HUES64 (cell line): ENCODE measurements around the gene VCX2. TPM values are rescaled to one million over a fixed set of nuclear protein-coding genes. Genes with fewer than 3 reads are reported as not detected.
"Not testable (repeated sequence)": the region's sequence is repeated elsewhere in the genome, so short reads cannot be mapped to it uniquely, and the experiment has no call there.

ENCODE experiments used
- H3K27ac ChIP-seq: 2 replicates; pipeline ENCODE4 v1.7.0; 2013; ENCODE audit warnings: low read depth, low read length, inconsistent platforms
- H3K27me3 ChIP-seq: 2 replicates; pipeline ENCODE4 v1.6.1; 2013; ENCODE audit warnings: mild to moderate bottlenecking, low read length; ENCODE audit not compliant: insufficient read depth
- H3K36me3 ChIP-seq: 2 replicates; pipeline ENCODE4 v1.6.1; 2013; ENCODE audit warnings: mild to moderate bottlenecking, low read length; ENCODE audit not compliant: insufficient read depth
- H3K4me1 ChIP-seq: 2 replicates; pipeline ENCODE4 v1.6.1; 2013; ENCODE audit warnings: mild to moderate bottlenecking, low read length, moderate library complexity; ENCODE audit not compliant: insufficient read depth
- H3K4me3 ChIP-seq: 2 replicates; pipeline ENCODE4 v1.5.1; 2013; ENCODE audit warnings: mild to moderate bottlenecking, low read length, moderate library complexity
- H3K9ac ChIP-seq: 2 replicates; pipeline ENCODE4 v1.6.1; 2013; ENCODE audit warnings: mild to moderate bottlenecking, low read depth, low read length
- H3K9me3 ChIP-seq: 2 replicates; pipeline ENCODE4 v1.6.1; 2013; ENCODE audit warnings: low read depth, low read length; ENCODE audit not compliant: insufficient read depth
- WGBS: fragments of 150-250, 120-280 bp; methylation state at CpG from one replicate; pipeline ENCODE4 v1.1.7; 2013; ENCODE audit warnings: missing lambda C conversion rate; 5-methylcytosine and 5-hydroxymethylcytosine counted together
- polyA plus RNA-seq, 2 experiments: library from polyadenylated mRNA; stranded (reverse); fragments of 50-300 nt; gene quantifications; one replicate each; pipeline ENCODE4 v1.2.3, GENCODE V29; 2013

The VCX2 gene
- polyA plus RNA-seq (2013, experiment 1 of 2): not detected
- polyA plus RNA-seq (2013, experiment 2 of 2): not detected

DNA sequence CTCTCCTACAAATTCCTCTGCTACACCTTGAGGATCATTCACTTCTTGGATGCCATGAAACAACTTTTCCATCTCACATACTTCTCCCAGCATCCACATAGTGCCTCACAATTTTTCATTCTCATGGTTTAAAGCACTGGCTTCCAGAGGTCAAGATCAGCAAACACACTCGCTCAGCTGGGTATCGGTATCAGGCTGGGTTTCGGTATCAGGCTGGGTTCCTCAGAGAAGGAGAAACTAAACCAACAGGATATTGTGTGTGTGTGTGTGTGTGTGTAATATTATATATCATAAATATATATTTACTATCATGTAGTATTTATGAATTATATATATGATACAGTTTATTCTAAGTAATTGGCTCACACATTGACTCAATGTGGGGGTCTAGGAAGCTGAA, at the start of gene VCX2:
Gene VCX2 (minus strand): TSS at position 99 of the 400 bp plus-strand sequence. CDS start 624 bp downstream, outside the sequence.
- not testable (repeated sequence) for H3K9me3 ChIP-seq, H3K4me1 ChIP-seq, H3K27ac ChIP-seq, H3K4me3 ChIP-seq, H3K27me3 ChIP-seq, H3K36me3 ChIP-seq, H3K9ac ChIP-seq
- 100% methylated on average over 3 of the region's 3 CpGs for WGBS

GRCh38 chrX:8204943-8205342, 33.9 kb upstream of the VCX2 start:
- H3K27me3 ChIP-seq: no peaks in the 10 kb centered on the region
- WGBS: 71% methylated on average over 4 of the region's 4 CpGs

GRCh38 chrX:8204169-8204935, 33.3 kb upstream of the VCX2 start:
- Histone ChIP-seq H3K27ac (no peak overlapping the region), H3K9me3 (no peaks in the 10 kb centered on the region), H3K36me3 (no peaks in the 10 kb centered on the region), H3K4me1 (no peaks in the 10 kb centered on the region), H3K27me3 (no peaks in the 10 kb centered on the region), H3K4me3 (no peak overlapping the region), H3K9ac (no peak overlapping the region)
- 62% methylated on average over 3 of the region's 6 CpGs for WGBS

More at GRCh38 chrX:8204943-8205342, 33.9 kb upstream of the VCX2 start:
- Histone ChIP-seq H3K9ac (no peak overlapping the region), H3K4me3 (no peak overlapping the region), H3K4me1 (no peaks in the 10 kb centered on the region), H3K9me3 (no peaks in the 10 kb centered on the region), H3K27ac (no peak overlapping the region), H3K36me3 (no peaks in the 10 kb centered on the region)

- H3K36me3 ChIP-seq: no peaks in the 10 kb centered on the region
- no peaks in the 10 kb centered on the region for H3K9me3 ChIP-seq
- H3K4me3 ChIP-seq: no peak overlapping the region
- 75% methylated on average over 8 of the region's 8 CpGs for WGBS
- H3K9ac ChIP-seq: no peak overlapping the region
- H3K4me1 ChIP-seq: no peaks in the 10 kb centered on the region
- no peak overlapping the region; the same call in 1 of the 2 replicates for H3K27ac ChIP-seq
- H3K27me3 ChIP-seq: no peaks in the 10 kb centered on the region
These were observed 30.8 kb upstream of the VCX2 start for GRCh38 chrX:8201896-8202331.

DNA sequence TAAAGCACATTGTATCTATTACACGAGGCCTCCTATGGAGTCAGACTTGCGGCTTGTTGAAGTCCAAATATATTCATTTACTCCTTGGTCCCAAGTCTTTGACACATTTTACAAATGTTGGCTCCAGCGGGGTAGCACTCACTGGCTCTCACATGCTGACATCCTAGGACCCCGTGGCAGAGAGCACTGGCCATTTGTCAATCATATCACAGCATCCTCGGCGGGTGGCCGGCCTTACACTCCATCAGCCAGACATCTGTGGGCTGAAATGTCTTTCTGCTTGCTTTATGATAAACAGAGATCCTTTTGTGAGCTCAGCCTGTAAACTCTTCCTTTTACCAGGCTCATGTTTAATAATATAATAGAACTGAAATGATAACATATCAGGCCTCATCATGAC, 25.7 kb upstream of the VCX2 start:
- Histone ChIP-seq H3K4me1 (no peaks in the 10 kb centered on the region), H3K9ac (no peak overlapping the region), H3K27me3 (no peaks in the 10 kb centered on the region), H3K4me3 (no peak overlapping the region), H3K9me3 (no peaks in the 10 kb centered on the region), H3K27ac (no peak overlapping the region), H3K36me3 (no peaks in the 10 kb centered on the region)
- 94% methylated on average over 7 of the region's 7 CpGs for WGBS

DNA sequence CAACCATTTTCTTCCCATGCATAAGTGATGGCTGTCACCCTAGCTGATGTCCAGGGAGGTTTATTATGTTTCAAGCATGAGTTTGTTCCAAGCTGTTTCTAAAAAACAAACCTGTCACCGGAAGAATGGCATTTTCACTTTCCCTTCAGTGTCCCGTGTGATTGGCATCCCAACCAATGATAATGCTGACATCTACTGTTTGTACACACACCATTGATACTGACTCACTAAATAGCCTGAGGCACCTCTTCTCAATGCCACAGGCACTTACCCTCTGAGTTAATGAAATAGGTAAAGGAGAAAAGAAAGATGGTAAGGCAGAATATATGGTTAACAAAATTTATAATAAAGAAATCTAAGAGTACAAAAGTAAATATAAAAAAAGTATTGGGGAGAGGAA, 23.1 kb upstream of the VCX2 start:
- Histone ChIP-seq H3K4me3 (no peak overlapping the region), H3K27ac (no peak overlapping the region), H3K36me3 (no peaks in the 10 kb centered on the region), H3K9me3 (no peaks in the 10 kb centered on the region), H3K4me1 (no peaks in the 10 kb centered on the region), H3K9ac (no peak overlapping the region), H3K27me3 (no peaks in the 10 kb centered on the region)
- 89% methylated on average over 2 of the region's 2 CpGs for WGBS

- Histone ChIP-seq H3K36me3 (no peaks in the 10 kb centered on the region), H3K4me1 (no peaks in the 10 kb centered on the region), H3K9me3 (no peaks in the 10 kb centered on the region), H3K27me3 (no peaks in the 10 kb centered on the region), H3K27ac (no peak overlapping the region), H3K4me3 (no peak overlapping the region), H3K9ac (no peak overlapping the region)
- no CpG with 5 or more reads among the region's 2 CpGs for WGBS
These were observed 21.2 kb upstream of the VCX2 start for GRCh38 chrX:8192276-8192675.

- Histone ChIP-seq H3K9me3 (no peaks in the 10 kb centered on the region), H3K9ac (no peak overlapping the region), H3K27ac (no peak overlapping the region), H3K4me1 (no peaks in the 10 kb centered on the region), H3K27me3 (no peaks in the 10 kb centered on the region), H3K4me3 (no peak overlapping the region), H3K36me3 (no peaks in the 10 kb centered on the region)
- 81% methylated on average over 8 of the region's 8 CpGs for WGBS
These were observed 20.0 kb upstream of the VCX2 start for GRCh38 chrX:8191022-8191421.

GRCh38 chrX:8190341-8190830, 19.3 kb upstream of the VCX2 start:
- H3K27me3 ChIP-seq: no peaks in the 10 kb centered on the region
- no peak overlapping the region for H3K4me3 ChIP-seq
- WGBS: 91% methylated on average over 4 of the region's 4 CpGs
- no peak overlapping the region for H3K9ac ChIP-seq
- H3K36me3 ChIP-seq: no peaks in the 10 kb centered on the region
- H3K27ac ChIP-seq: no peak overlapping the region
- H3K9me3 ChIP-seq: no peaks in the 10 kb centered on the region
- no peaks in the 10 kb centered on the region for H3K4me1 ChIP-seq

GRCh38 chrX:8189096-8189830, 18.2 kb upstream of the VCX2 start:
- 96% methylated on average over 6 of the region's 6 CpGs for WGBS
- Histone ChIP-seq H3K9ac (no peak overlapping the region), H3K36me3 (no peaks in the 10 kb centered on the region), H3K27ac (no peak overlapping the region), H3K4me3 (no peak overlapping the region), H3K4me1 (no peaks in the 10 kb centered on the region), H3K27me3 (no peaks in the 10 kb centered on the region), H3K9me3 (no peaks in the 10 kb centered on the region)

DNA sequence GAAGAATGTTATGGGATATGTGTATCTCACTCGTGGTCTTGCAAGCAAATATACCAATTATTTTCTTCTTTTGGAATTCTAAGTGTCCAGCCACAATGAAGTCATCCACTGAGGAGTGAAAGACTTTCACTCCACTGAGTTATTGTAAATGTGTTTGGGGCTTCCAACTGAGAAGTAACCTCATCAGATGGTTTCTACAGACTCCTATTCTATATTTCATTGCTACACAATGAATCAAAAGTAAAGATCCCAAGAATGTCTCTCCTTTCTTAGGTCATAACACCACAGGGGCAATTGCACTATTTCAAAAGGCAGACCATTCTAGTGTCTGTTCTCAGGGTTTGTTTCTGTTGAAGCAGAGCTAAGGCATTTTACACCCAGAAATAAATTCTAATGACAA, 12.3 kb upstream of the VCX2 start:
- no peaks in the 10 kb centered on the region for H3K9me3 ChIP-seq
- no peaks in the 10 kb centered on the region for H3K4me1 ChIP-seq
- no peak overlapping the region for H3K27ac ChIP-seq
- WGBS: no CpG with 5 or more reads among the region's 1 CpG
- no peaks in the 10 kb centered on the region for H3K36me3 ChIP-seq
- H3K27me3 ChIP-seq: no peaks in the 10 kb centered on the region
- no peak overlapping the region for H3K4me3 ChIP-seq
- H3K9ac ChIP-seq: no peak overlapping the region
